Common myeloid progenitor, CD34-positive (primary cell): ENCODE measurements around the gene PRG2. TPM values are rescaled to one million over a fixed set of nuclear protein-coding genes. Genes with fewer than 3 reads are reported as not detected.

Experiments
- CTCF ChIA-PET: fragments of 350-600 bp; sonication (Branson Sonifier 250); formaldehyde crosslinking; loops from one replicate; lab custom pipeline; 2021; ENCODE audit warnings: antibody characterized with exemption; lab: Charles Lee
- POLR2A ChIA-PET: fragments of 350-600 bp; sonication (Branson Sonifier 250); formaldehyde crosslinking; loops from one replicate; lab custom pipeline; 2021; ENCODE audit warnings: antibody characterized with exemption; lab: Charles Lee
- DNase-seq, 3 donors: peaks; one replicate each; pipeline versions ENCODE4 v3.0.0 to v3.0.0-alpha.2; 2013
- H3K27ac ChIP-seq, 2 experiments: 1 replicate in 1 of 2; 2 replicates in 1 of 2; pipeline ENCODE4 v1.7.0; 2013; ENCODE audit warnings: inconsistent platforms in 2 of 2, low read length in 2 of 2, mild to moderate bottlenecking in 2 of 2, low read depth in 1 of 2, moderate library complexity in 1 of 2; ENCODE audit not compliant: severe bottlenecking in 2 of 2, insufficient read depth in 1 of 2, poor library complexity in 1 of 2
- H3K27me3 ChIP-seq, 5 experiments: replicated peaks in 2 of 5; 1 replicate in 3 of 5; 2 replicates in 2 of 5; pipeline versions ENCODE4 v1.6.1 to v1.7.0; 2013; ENCODE audit warnings: low read length in 4 of 5, mild to moderate bottlenecking in 2 of 5, moderate library complexity in 2 of 5, inconsistent platforms in 1 of 5; ENCODE audit not compliant: insufficient read depth in 5 of 5, control insufficient read depth in 4 of 5
- H3K36me3 ChIP-seq, 4 experiments: 1 replicate in 2 of 4; 2 replicates in 2 of 4; pipeline versions ENCODE4 v1.6.1 to v1.7.0; 2013; ENCODE audit warnings: low read length in 3 of 4, control low read depth in 1 of 4, mild to moderate bottlenecking in 1 of 4; ENCODE audit not compliant: control insufficient read depth in 4 of 4, insufficient read depth in 4 of 4
- H3K4me1 ChIP-seq, 4 experiments: 1 replicate in 3 of 4; 2 replicates in 1 of 4; pipeline versions ENCODE4 v1.6.1 to v1.7.1; 2013; ENCODE audit warnings: low read length in 3 of 4, mild to moderate bottlenecking in 3 of 4, control low read depth in 1 of 4, inconsistent platforms in 1 of 4, moderate library complexity in 1 of 4; ENCODE audit not compliant: control insufficient read depth in 4 of 4, insufficient read depth in 4 of 4; ENCODE audit errors: control extremely low read depth in 1 of 4
- H3K4me3 ChIP-seq, 7 experiments: 1 replicate in 4 of 7; 2 replicates in 3 of 7; pipeline versions ENCODE4 v1.5.1 to v1.7.0; 2013; ENCODE audit warnings: mild to moderate bottlenecking in 7 of 7, low read length in 6 of 7, moderate library complexity in 6 of 7, inconsistent platforms in 2 of 7, low read depth in 2 of 7, control low read depth in 1 of 7; ENCODE audit not compliant: insufficient read depth in 4 of 7, control insufficient read depth in 1 of 7; ENCODE audit errors: extremely low read depth in 1 of 7
- H3K9me3 ChIP-seq, 5 experiments: 1 replicate in 4 of 5; 2 replicates in 1 of 5; pipeline versions ENCODE4 v1.6.1 to v1.7.1; 2013; ENCODE audit warnings: low read length in 4 of 5, mild to moderate bottlenecking in 2 of 5, inconsistent platforms in 1 of 5, low read depth in 1 of 5, moderate library complexity in 1 of 5; ENCODE audit not compliant: control insufficient read depth in 4 of 5, insufficient read depth in 2 of 5; ENCODE audit errors: control extremely low read depth in 1 of 5
- WGBS: methylation state at CpG from one replicate; pipeline ENCODE4 v1.1.5; 2013; ENCODE audit not compliant: insufficient coverage; 5-methylcytosine and 5-hydroxymethylcytosine counted together
- polyA plus RNA-seq: library from polyadenylated mRNA; unstranded; fragments of 120-200 nt; gene quantifications from one replicate; pipeline ENCODE4 v1.2.1, GENCODE V29; 2013

The PRG2 gene
- 26.9 TPM for polyA plus RNA-seq

- no peak within 1 kb of the TSS for H3K27ac ChIP-seq
- WGBS: 76% methylated on average over 2 of the region's 2 CpGs
- DNase-seq: no peak
- no peaks in the 10 kb centered on the region for H3K9me3 ChIP-seq
- ChIA-PET POLR2A (no interaction called here), CTCF (interaction anchor here (1.9 kb wide), 1 partner anchor 10 kb away, joined by 5 read pairs; the partner anchor contains the start of gene PRG3)
- H3K36me3 ChIP-seq: no peaks in the 10 kb centered on the region
- H3K27me3 ChIP-seq: no peaks in the 10 kb centered on the region
- peaks cover 0 to 25% (median 3%) of the 10 kb centered on the region in 4 experiments for H3K4me1 ChIP-seq
- no peak within 1 kb of the TSS for H3K4me3 ChIP-seq
Observed at GRCh38 chr11:57390535-57390934, at the start of gene PRG2. PRG2 (minus strand) TSS chr11:57390650; CDS start chr11:57389944, 706 bp downstream.

GRCh38 chr11:57439786-57440185 lies 49.3 kb upstream of the PRG2 start:
- Histone ChIP-seq H3K4me1 (peaks cover 0 to 5% (median 0%) of the 10 kb centered on the region in 4 experiments), H3K27me3 (no peaks in the 10 kb centered on the region), H3K27ac (no peak overlapping the region), H3K9me3 (no peaks in the 10 kb centered on the region), H3K36me3 (no peaks in the 10 kb centered on the region), H3K4me3 (no peak overlapping the region)
- ChIA-PET POLR2A (no interaction called here), CTCF (interaction anchor here (1.0 to 4.8 kb wide), 5 partner anchors 10 to 54 kb away, joined by 3 to 40 read pairs (median 3); no protein-coding TSS in a partner anchor)
- DNase-seq: no peak
- WGBS: 89% methylated on average over 3 of the region's 6 CpGs

GRCh38 chr11:57438345-57439285 lies 48.2 kb upstream of the PRG2 start:
- Histone ChIP-seq H3K4me3 (no peak overlapping the region), H3K27ac (no peak overlapping the region), H3K36me3 (no peaks in the 10 kb centered on the region), H3K9me3 (no peaks in the 10 kb centered on the region), H3K4me1 (peaks cover 0 to 17% (median 1%) of the 10 kb centered on the region in 4 experiments), H3K27me3 (no peaks in the 10 kb centered on the region)
- ChIA-PET CTCF (interaction anchor here (4.8 kb wide), 1 partner anchor 19 kb away, joined by 40 read pairs; no protein-coding TSS in a partner anchor), POLR2A (no interaction called here)
- no peak for DNase-seq
- WGBS: 99% methylated on average over 10 of the region's 12 CpGs

- 100% methylated on average over 7 of the region's 7 CpGs for WGBS
- Histone ChIP-seq H3K36me3 (no peaks in the 10 kb centered on the region), H3K4me3 (no peak overlapping the region), H3K9me3 (no peaks in the 10 kb centered on the region), H3K4me1 (peaks cover 6 to 41% (median 18%) of the 10 kb centered on the region in 4 experiments), H3K27me3 (no peaks in the 10 kb centered on the region), H3K27ac (no peak overlapping the region)
- ChIA-PET POLR2A (no interaction called here), CTCF (interaction anchor here (0.9 to 4.8 kb wide), 7 partner anchors 8 to 83 kb away, joined by 3 to 40 read pairs (median 4); no protein-coding TSS in a partner anchor)
- no peak for DNase-seq
Observed at GRCh38 chr11:57436031-57436430, 45.6 kb upstream of the PRG2 start.

GRCh38 chr11:57434640-57435546 lies 44.4 kb upstream of the PRG2 start:
- peaks cover 6 to 46% (median 18%) of the 10 kb centered on the region in 4 experiments for H3K4me1 ChIP-seq
- 95% methylated on average over 12 of the region's 15 CpGs for WGBS
- H3K4me3 ChIP-seq: no peak overlapping the region
- no peaks in the 10 kb centered on the region for H3K36me3 ChIP-seq
- H3K9me3 ChIP-seq: no peaks in the 10 kb centered on the region
- CTCF ChIA-PET: interaction anchor here (0.7 to 5.8 kb wide), 8 partner anchors 8 to 92 kb away, joined by 3 to 48 read pairs (median 4); no protein-coding TSS in a partner anchor
- H3K27me3 ChIP-seq: no peaks in the 10 kb centered on the region
- POLR2A ChIA-PET: no interaction called here
- DNase-seq: no peak
- H3K27ac ChIP-seq: no peak overlapping the region

- 7% methylated on average over 4 of the region's 7 CpGs for WGBS
- Histone ChIP-seq H3K27me3 (no peaks in the 10 kb centered on the region), H3K36me3 (no peaks in the 10 kb centered on the region), H3K9me3 (no peaks in the 10 kb centered on the region), H3K27ac (peak overlapping the region in 1 of 2 experiments; percentile 41), H3K4me3 (peak overlapping the region in 3 of 7 experiments; percentile 5 to 37 (median 18)), H3K4me1 (peaks cover 6 to 48% (median 19%) of the 10 kb centered on the region in 4 experiments)
- CTCF ChIA-PET: interaction anchor here (0.9 to 5.8 kb wide), 10 partner anchors 9 to 95 kb away, joined by 3 to 48 read pairs (median 5); no protein-coding TSS in a partner anchor
- DNase-seq: peak; percentile 91 to 97 (median 97)
- POLR2A ChIA-PET: interaction anchor here (0.5 to 0.7 kb wide), 2 partner anchors 26 to 80 kb away, joined by 3 read pairs; no protein-coding TSS in a partner anchor
Observed at GRCh38 chr11:57432714-57433163, 42.3 kb upstream of the PRG2 start.
